ENCODE results near the gene SAPCD2. TPM values are rescaled to one million over a fixed set of nuclear protein-coding genes. Genes with fewer than 3 reads are reported as not detected.
"Not testable (repeated sequence)": the region's sequence is repeated elsewhere in the genome, so short reads cannot be mapped to it uniquely, and the experiment has no call there.

Gene SAPCD2
- total RNA-seq, 1 donor from 2014 or later: 5.3 TPM

- no peak for TF ChIP-seq CTCF (IDR thresholded peaks at IDR 0.05; ENCODE audit: insufficient read depth, low read length, poor library complexity, severe bottlenecking)
- Histone ChIP-seq H3K36me3 (ENCODE audit: control insufficient read depth, insufficient read depth, low read length) (no peaks in the 10 kb centered on the region), H3K4me3 (ENCODE audit: low read depth, low read length) (no peak overlapping the region), H3K27me3 (ENCODE audit: control insufficient read depth, insufficient read depth, low read length) (peaks cover 4% of the 10 kb centered on the region)
- no peak for DNase-seq (ENCODE audit: low read depth)
Observed at GRCh38 chr9:137035937-137036336, 34.4 kb downstream of the SAPCD2 start.

GRCh38 chr9:137035507-137035834 lies 34.9 kb downstream of the SAPCD2 start:
- DNase-seq (ENCODE audit: low read depth): no peak
- TF ChIP-seq CTCF (IDR thresholded peaks at IDR 0.05; ENCODE audit: insufficient read depth, low read length, poor library complexity, severe bottlenecking): no peak
- no peak overlapping the region for H3K4me3 ChIP-seq (ENCODE audit: low read depth, low read length)
- H3K27me3 ChIP-seq (ENCODE audit: control insufficient read depth, insufficient read depth, low read length): peaks cover 4% of the 10 kb centered on the region
- no peaks in the 10 kb centered on the region for H3K36me3 ChIP-seq (ENCODE audit: control insufficient read depth, insufficient read depth, low read length)

GRCh38 chr9:137034709-137035506 lies 35.4 kb downstream of the SAPCD2 start:
- no peak for DNase-seq (ENCODE audit: low read depth)
- no peak overlapping the region for H3K4me3 ChIP-seq (ENCODE audit: low read depth, low read length)
- no peaks in the 10 kb centered on the region for H3K36me3 ChIP-seq (ENCODE audit: control insufficient read depth, insufficient read depth, low read length)
- peak; percentile 96 for TF ChIP-seq CTCF (IDR thresholded peaks at IDR 0.05; ENCODE audit: insufficient read depth, low read length, poor library complexity, severe bottlenecking)
- H3K27me3 ChIP-seq (ENCODE audit: control insufficient read depth, insufficient read depth, low read length): peaks cover 4% of the 10 kb centered on the region

- H3K36me3 ChIP-seq (ENCODE audit: control insufficient read depth, insufficient read depth, low read length): no peaks in the 10 kb centered on the region
- TF ChIP-seq CTCF (IDR thresholded peaks at IDR 0.05; ENCODE audit: insufficient read depth, low read length, poor library complexity, severe bottlenecking): no peak
- peaks cover 4% of the 10 kb centered on the region for H3K27me3 ChIP-seq (ENCODE audit: control insufficient read depth, insufficient read depth, low read length)
- DNase-seq (ENCODE audit: low read depth): no peak
- no peak overlapping the region for H3K4me3 ChIP-seq (ENCODE audit: low read depth, low read length)
Observed at GRCh38 chr9:137034039-137034708, 36.2 kb downstream of the SAPCD2 start.

GRCh38 chr9:137033481-137033880 lies 36.9 kb downstream of the SAPCD2 start:
- not testable (repeated sequence) for DNase-seq (ENCODE audit: low read depth); H3K27me3 ChIP-seq (ENCODE audit: control insufficient read depth, insufficient read depth, low read length); H3K4me3 ChIP-seq (ENCODE audit: low read depth, low read length); H3K36me3 ChIP-seq (ENCODE audit: control insufficient read depth, insufficient read depth, low read length)

GRCh38 chr9:137032858-137033257 lies 37.5 kb downstream of the SAPCD2 start:
- no peak for DNase-seq (ENCODE audit: low read depth)
- peaks cover 4% of the 10 kb centered on the region for H3K27me3 ChIP-seq (ENCODE audit: control insufficient read depth, insufficient read depth, low read length)
- no peaks in the 10 kb centered on the region for H3K36me3 ChIP-seq (ENCODE audit: control insufficient read depth, insufficient read depth, low read length)
- H3K4me3 ChIP-seq (ENCODE audit: low read depth, low read length): no peak overlapping the region
- TF ChIP-seq CTCF (IDR thresholded peaks at IDR 0.05; ENCODE audit: insufficient read depth, low read length, poor library complexity, severe bottlenecking): no peak

Measured in kidney epithelial cell (primary cell).